ENCODE measurements around the gene ZNHIT3.

ZNHIT3 gene

GRCh38 chr17:36529121-36529520 is 42.6 kb downstream of the ZNHIT3 start:
- no peaks in the 10 kb centered on the region for H3K9me2 ChIP-seq (replicated peaks; ENCODE audit: low read depth, low read length)
- no peak overlapping the region for H3K4me2 ChIP-seq (ENCODE audit: low read depth, low read length, poor library complexity, severe bottlenecking)
- H3K36me3 ChIP-seq (ENCODE audit: insufficient read depth, low read length): peaks cover 43% of the 10 kb centered on the region; the same call in 1 of the 2 replicates
- no peak overlapping the region for H3K9ac ChIP-seq (ENCODE audit: low read depth, low read length, poor library complexity, severe bottlenecking)
- TF ChIP-seq EZH2phosphoT487 (IDR thresholded peaks at IDR 0.05; ENCODE audit: borderline replicate concordance) (no peak), CTCF (conservative IDR thresholded peaks at IDR 0.05; ENCODE audit: low read length) (no peak)
- H4K20me1 ChIP-seq (ENCODE audit: insufficient read depth, low read length, poor library complexity, severe bottlenecking): peaks cover 13% of the 10 kb centered on the region
- no peak overlapping the region for H3K4me3 ChIP-seq (ENCODE audit: low read length, poor library complexity, severe bottlenecking)
- no peaks in the 10 kb centered on the region for H3F3A ChIP-seq (ENCODE audit: low read depth)
- H3K27me3 ChIP-seq (ENCODE audit: insufficient read depth, low read length, poor library complexity, severe bottlenecking): no peaks in the 10 kb centered on the region
- H3K9me3 ChIP-seq (ENCODE audit: insufficient read depth, low read depth, low read length): no peaks in the 10 kb centered on the region
- H2AFZ ChIP-seq (ENCODE audit: low read length): no peak overlapping the region
- peaks cover 30% of the 10 kb centered on the region for H3K79me2 ChIP-seq (ENCODE audit: insufficient read depth, low read length)
- H3K4me1 ChIP-seq (ENCODE audit: insufficient read depth, low read length, poor library complexity, severe bottlenecking): peaks cover 37% of the 10 kb centered on the region

GRCh38 chr17:36532435-36532975 is 46.0 kb downstream of the ZNHIT3 start:
- peak overlapping the region; percentile 97 for H3K4me3 ChIP-seq (ENCODE audit: low read length, poor library complexity, severe bottlenecking)
- TF ChIP-seq CTCF (conservative IDR thresholded peaks at IDR 0.05; ENCODE audit: low read length): no peak
- peaks cover 13% of the 10 kb centered on the region for H4K20me1 ChIP-seq (ENCODE audit: insufficient read depth, low read length, poor library complexity, severe bottlenecking)
- H3K27me3 ChIP-seq (ENCODE audit: insufficient read depth, low read length, poor library complexity, severe bottlenecking): no peaks in the 10 kb centered on the region
- peak overlapping the region; percentile 88 for H3K4me2 ChIP-seq (ENCODE audit: low read depth, low read length, poor library complexity, severe bottlenecking)
- no peak overlapping the region for H2AFZ ChIP-seq (ENCODE audit: low read length)
- H3K4me1 ChIP-seq (ENCODE audit: insufficient read depth, low read length, poor library complexity, severe bottlenecking): peaks cover 47% of the 10 kb centered on the region
- no peaks in the 10 kb centered on the region for H3F3A ChIP-seq (ENCODE audit: low read depth)
- peak overlapping the region; percentile 46 for H3K9ac ChIP-seq (ENCODE audit: low read depth, low read length, poor library complexity, severe bottlenecking)
- peaks cover 52% of the 10 kb centered on the region for H3K79me2 ChIP-seq (ENCODE audit: insufficient read depth, low read length)
- no peaks in the 10 kb centered on the region for H3K9me2 ChIP-seq (replicated peaks; ENCODE audit: low read depth, low read length)
- peaks cover 16% of the 10 kb centered on the region; the same call in 1 of the 2 replicates for H3K36me3 ChIP-seq (ENCODE audit: insufficient read depth, low read length)
- no peaks in the 10 kb centered on the region for H3K9me3 ChIP-seq (ENCODE audit: insufficient read depth, low read depth, low read length)

GRCh38 chr17:36533935-36534839 is 47.7 kb downstream of the ZNHIT3 start:
- peak; percentile 80 for TF ChIP-seq CTCF (conservative IDR thresholded peaks at IDR 0.05; ENCODE audit: low read length)
- TF ChIP-seq EZH2phosphoT487 (IDR thresholded peaks at IDR 0.05; ENCODE audit: borderline replicate concordance): no peak
- H2AFZ ChIP-seq (ENCODE audit: low read length): peak overlapping the region; percentile 97
- H3K4me3 ChIP-seq (ENCODE audit: low read length, poor library complexity, severe bottlenecking): peak overlapping the region; percentile 97
- peak overlapping the region; percentile 88 for H3K4me2 ChIP-seq (ENCODE audit: low read depth, low read length, poor library complexity, severe bottlenecking)
- H3F3A ChIP-seq (ENCODE audit: low read depth): 0 out of 2 replicates have a peak, but pooled peaks cover 2% of the 10 kb centered on the region
- peak overlapping the region; percentile 93 for H3K9ac ChIP-seq (ENCODE audit: low read depth, low read length, poor library complexity, severe bottlenecking)
- no peaks in the 10 kb centered on the region for H3K9me3 ChIP-seq (ENCODE audit: insufficient read depth, low read depth, low read length)
- peaks cover 40% of the 10 kb centered on the region for H3K4me1 ChIP-seq (ENCODE audit: insufficient read depth, low read length, poor library complexity, severe bottlenecking)
- no peaks in the 10 kb centered on the region for H3K27me3 ChIP-seq (ENCODE audit: insufficient read depth, low read length, poor library complexity, severe bottlenecking)
- H4K20me1 ChIP-seq (ENCODE audit: insufficient read depth, low read length, poor library complexity, severe bottlenecking): peaks cover 13% of the 10 kb centered on the region
- H3K36me3 ChIP-seq (ENCODE audit: insufficient read depth, low read length): peaks cover 6% of the 10 kb centered on the region; the same call in 1 of the 2 replicates
- no peaks in the 10 kb centered on the region for H3K9me2 ChIP-seq (replicated peaks; ENCODE audit: low read depth, low read length)
- H3K79me2 ChIP-seq (ENCODE audit: insufficient read depth, low read length): peaks cover 49% of the 10 kb centered on the region
